Measurements from ENCODE around the gene CLCA1.

DNA sequence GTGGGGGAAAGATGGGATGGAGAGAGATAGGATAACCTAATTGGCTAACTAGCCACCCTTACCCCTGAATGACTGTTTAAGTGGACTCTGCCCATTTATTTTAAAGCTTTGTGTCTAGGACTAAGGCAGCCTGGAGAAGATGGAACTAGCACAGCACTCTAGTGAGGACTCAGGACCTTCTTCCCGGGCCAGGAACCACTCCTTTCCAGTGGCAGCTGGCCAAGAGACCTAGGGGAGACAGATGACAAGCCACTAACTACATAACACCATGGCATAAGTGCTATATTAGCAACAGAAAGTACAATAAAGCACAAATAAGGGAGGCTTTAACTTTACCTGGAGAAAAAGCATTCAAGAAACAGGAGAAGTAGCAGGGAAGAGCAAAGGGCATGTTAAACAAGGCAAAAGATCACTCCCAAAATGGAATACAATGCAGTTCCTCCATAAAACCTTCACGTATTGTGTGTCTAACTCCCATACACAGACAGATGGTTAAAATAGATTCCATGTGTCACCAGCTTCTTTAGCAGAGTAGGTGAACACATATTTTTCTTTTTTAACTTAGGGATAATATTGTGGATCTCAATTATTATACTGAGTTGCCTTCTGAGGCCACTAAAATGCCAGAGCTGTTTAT lies 20.6 kb downstream of the CLCA1 start:
- TF ChIP-seq, protein P1, sequence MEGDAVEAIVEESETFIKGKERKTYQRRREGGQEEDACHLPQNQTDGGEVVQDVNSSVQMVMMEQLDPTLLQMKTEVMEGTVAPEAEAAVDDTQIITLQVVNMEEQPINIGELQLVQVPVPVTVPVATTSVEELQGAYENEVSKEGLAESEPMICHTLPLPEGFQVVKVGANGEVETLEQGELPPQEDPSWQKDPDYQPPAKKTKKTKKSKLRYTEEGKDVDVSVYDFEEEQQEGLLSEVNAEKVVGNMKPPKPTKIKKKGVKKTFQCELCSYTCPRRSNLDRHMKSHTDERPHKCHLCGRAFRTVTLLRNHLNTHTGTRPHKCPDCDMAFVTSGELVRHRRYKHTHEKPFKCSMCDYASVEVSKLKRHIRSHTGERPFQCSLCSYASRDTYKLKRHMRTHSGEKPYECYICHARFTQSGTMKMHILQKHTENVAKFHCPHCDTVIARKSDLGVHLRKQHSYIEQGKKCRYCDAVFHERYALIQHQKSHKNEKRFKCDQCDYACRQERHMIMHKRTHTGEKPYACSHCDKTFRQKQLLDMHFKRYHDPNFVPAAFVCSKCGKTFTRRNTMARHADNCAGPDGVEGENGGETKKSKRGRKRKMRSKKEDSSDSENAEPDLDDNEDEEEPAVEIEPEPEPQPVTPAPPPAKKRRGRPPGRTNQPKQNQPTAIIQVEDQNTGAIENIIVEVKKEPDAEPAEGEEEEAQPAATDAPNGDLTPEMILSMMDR (conservative IDR thresholded peaks at IDR 0.05; ENCODE audit: low read depth, low read length) = no peak
- TF ChIP-seq EZH2 (IDR thresholded peaks at IDR 0.05; ENCODE audit: low read length, unreplicated experiment) = no peak
- TF ChIP-seq EZH2phosphoT487 (IDR thresholded peaks at IDR 0.05; ENCODE audit: borderline replicate concordance, low read length) = no peak
